GM06990 (cell line): ENCODE measurements around the gene HHEX.

Source experiments
- DNase-seq: peaks from one replicate; pipeline ENCODE4 v3.0.0-alpha.2; 2011; ENCODE audit not compliant: insufficient read length; ENCODE audit errors: extremely low read depth
- H3K27me3 ChIP-seq: replicated peaks from 2 replicates; pipeline ENCODE4 v1.6.0; 2011; ENCODE audit warnings: low read length; ENCODE audit not compliant: control insufficient read depth, insufficient read depth
- H3K36me3 ChIP-seq: 2 replicates; pipeline ENCODE4 v1.5.1; 2011; ENCODE audit warnings: low read length; ENCODE audit not compliant: control insufficient read depth, insufficient read depth
- H3K4me3 ChIP-seq: replicated peaks from 2 replicates; pipeline ENCODE4 v1.5.1; 2011; ENCODE audit warnings: low read depth, mild to moderate bottlenecking, control low read depth, low read length
- TF ChIP-seq, protein P1 (sequence below): IDR thresholded peaks from 2 replicates; pipeline ENCODE4 v1.5.1; 2011; ENCODE audit warnings: low read length, control low read depth, mild to moderate bottlenecking, inconsistent platforms; ENCODE audit not compliant: insufficient read depth, poor library complexity, severe bottlenecking

Gene HHEX

DNA sequence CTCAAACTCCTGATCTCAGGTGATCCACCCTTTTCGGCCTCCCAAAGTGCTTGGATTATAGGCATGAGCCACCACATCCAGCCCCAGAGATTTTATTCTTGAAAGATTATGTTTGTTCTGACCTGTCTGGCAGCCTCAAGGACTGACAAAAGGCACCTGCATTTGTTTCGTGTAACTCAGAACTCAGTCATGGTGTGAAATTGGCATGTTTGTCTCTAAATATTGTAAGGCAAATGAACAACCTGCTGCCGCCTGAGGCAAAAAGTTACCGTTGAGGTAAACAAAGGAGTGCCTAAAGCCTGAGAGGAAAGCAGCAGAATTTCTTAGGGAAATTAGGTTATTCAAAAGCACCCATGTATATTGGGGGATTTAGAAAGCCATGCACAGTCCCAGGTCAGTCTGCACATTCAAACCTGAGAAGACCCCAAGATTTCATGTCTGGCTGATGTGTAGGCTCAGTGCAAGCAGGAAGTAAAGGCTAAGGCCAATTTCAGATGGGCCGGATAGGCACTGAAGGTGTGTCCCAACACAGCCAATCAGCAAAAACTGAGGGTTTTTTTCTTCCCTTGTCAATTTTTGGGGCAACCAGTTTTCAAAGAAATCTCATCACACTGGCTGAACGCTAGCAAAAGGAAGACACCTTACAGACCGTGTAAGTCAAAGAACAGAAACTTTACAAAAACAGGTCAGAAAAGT lies 33.3 kb upstream of the HHEX start:
- no peak for DNase-seq
- H3K36me3 ChIP-seq = no peaks in the 10 kb centered on the region; the same call in none of the 2 replicates
- H3K27me3 ChIP-seq = no peaks in the 10 kb centered on the region
- TF ChIP-seq, protein P1, sequence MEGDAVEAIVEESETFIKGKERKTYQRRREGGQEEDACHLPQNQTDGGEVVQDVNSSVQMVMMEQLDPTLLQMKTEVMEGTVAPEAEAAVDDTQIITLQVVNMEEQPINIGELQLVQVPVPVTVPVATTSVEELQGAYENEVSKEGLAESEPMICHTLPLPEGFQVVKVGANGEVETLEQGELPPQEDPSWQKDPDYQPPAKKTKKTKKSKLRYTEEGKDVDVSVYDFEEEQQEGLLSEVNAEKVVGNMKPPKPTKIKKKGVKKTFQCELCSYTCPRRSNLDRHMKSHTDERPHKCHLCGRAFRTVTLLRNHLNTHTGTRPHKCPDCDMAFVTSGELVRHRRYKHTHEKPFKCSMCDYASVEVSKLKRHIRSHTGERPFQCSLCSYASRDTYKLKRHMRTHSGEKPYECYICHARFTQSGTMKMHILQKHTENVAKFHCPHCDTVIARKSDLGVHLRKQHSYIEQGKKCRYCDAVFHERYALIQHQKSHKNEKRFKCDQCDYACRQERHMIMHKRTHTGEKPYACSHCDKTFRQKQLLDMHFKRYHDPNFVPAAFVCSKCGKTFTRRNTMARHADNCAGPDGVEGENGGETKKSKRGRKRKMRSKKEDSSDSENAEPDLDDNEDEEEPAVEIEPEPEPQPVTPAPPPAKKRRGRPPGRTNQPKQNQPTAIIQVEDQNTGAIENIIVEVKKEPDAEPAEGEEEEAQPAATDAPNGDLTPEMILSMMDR = no peak
- H3K4me3 ChIP-seq = no peak overlapping the region

DNA sequence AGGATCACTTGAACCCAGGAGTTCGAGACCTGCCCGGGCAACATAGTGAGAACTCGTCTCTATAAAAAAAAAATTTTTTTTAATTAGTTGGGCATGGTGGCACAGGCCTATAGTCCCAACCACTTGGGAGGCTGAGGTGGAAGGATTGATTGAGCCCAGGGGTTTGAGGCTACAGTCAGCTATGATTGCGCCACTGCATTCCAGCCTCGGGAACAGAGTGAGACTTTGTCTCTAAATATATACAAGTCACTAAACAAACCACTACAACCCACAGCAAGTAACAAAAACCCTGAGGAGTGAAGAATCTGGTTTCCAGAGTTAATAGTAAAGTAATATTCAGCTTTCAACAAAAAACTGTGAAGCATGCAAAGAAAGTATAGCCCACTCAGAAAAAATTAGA lies 32.7 kb upstream of the HHEX start:
- TF ChIP-seq, protein P1 = no peak
- no peak for DNase-seq

DNA sequence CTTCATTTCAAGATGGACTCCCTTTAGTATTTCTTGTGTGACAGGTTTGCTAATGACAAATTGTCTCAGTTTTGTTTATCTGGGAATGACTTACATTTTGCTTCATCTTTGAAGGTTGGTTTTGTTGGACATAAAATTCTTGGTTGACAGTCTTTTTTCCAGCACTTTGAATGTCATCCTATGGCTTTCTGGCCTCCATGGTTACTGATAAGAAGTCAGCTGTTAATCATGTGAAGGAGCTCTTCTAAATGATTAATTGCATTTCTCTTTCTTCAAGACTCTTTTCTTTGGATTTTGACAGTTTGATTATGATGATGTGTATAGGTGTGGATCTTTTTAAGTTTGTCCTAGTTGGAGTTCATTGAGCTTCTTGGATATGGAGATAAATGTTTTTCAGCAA lies 26.9 kb upstream of the HHEX start:
- TF ChIP-seq, protein P1 = no peak

More for the DNA sequence above, 32.7 kb upstream of the HHEX start:
- no peak overlapping the region for H3K4me3 ChIP-seq
- H3K27me3 ChIP-seq = no peaks in the 10 kb centered on the region
- no peaks in the 10 kb centered on the region; the same call in none of the 2 replicates for H3K36me3 ChIP-seq

DNA sequence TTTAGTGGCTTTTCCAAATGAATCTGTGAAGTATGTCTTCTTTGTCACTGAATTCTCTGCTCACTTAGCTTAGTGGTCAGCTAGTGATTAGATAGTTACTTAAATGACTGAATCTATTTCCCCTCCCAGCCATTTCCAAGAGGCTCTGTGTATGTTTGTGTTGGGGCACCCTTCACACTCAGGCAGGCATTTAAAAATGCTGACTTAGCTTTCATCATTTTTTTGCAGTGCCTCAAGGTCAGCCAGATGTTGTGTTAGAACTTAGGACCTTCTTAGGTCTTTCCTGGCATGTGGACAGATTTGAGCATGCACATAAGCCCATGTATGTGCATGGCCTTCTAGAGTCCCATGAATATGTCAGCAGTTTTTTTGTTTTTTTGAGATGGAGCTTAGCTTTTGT lies 25.4 kb upstream of the HHEX start:
- no peak overlapping the region for H3K4me3 ChIP-seq
- H3K36me3 ChIP-seq = no peaks in the 10 kb centered on the region
- H3K27me3 ChIP-seq = no peaks in the 10 kb centered on the region
- TF ChIP-seq, protein P1 = no peak
- no peak for DNase-seq

More for the DNA sequence above, 26.9 kb upstream of the HHEX start:
- no peak for DNase-seq
- no peaks in the 10 kb centered on the region for H3K36me3 ChIP-seq
- no peak overlapping the region for H3K4me3 ChIP-seq
- no peaks in the 10 kb centered on the region for H3K27me3 ChIP-seq

DNA sequence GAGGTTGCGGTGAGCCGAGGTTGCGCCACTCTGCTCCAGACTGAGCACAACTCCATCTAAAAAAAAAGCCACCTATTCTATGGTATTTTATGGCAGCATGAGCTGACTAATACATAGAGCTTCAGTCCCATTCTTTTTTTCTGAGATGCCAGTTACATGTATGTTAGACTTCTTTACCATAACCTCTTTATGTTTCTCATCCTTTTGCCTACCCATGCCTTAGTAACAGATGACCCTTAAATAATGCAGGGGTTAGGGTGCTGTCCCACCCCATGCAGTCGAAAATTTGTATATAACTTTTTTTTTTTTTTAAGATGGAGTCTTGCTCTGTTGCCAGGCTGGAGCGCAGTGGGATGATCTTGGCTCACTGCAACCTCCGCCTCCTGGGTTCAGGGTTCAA lies 22.7 kb upstream of the HHEX start:
- DNase-seq = no peak
- TF ChIP-seq, protein P1 = no peak
- H3K36me3 ChIP-seq = no peaks in the 10 kb centered on the region

More for the DNA sequence above, 22.7 kb upstream of the HHEX start:
- Histone ChIP-seq H3K27me3 (no peaks in the 10 kb centered on the region), H3K4me3 (no peak overlapping the region)
